HG02623 (cell line): ENCODE results near the gene IFIH1.
A peak's percentile ranks its signal among the peaks of the same experiment; 100 is the strongest.

Experiments used
- ATAC-seq: cut with Tn5 transposase; IDR thresholded peaks from one replicate; pipeline ENCODE4 v1.9.1; 2021; ENCODE audit warnings: moderate library complexity; ENCODE audit not compliant: unreplicated experiment

The IFIH1 gene

DNA sequence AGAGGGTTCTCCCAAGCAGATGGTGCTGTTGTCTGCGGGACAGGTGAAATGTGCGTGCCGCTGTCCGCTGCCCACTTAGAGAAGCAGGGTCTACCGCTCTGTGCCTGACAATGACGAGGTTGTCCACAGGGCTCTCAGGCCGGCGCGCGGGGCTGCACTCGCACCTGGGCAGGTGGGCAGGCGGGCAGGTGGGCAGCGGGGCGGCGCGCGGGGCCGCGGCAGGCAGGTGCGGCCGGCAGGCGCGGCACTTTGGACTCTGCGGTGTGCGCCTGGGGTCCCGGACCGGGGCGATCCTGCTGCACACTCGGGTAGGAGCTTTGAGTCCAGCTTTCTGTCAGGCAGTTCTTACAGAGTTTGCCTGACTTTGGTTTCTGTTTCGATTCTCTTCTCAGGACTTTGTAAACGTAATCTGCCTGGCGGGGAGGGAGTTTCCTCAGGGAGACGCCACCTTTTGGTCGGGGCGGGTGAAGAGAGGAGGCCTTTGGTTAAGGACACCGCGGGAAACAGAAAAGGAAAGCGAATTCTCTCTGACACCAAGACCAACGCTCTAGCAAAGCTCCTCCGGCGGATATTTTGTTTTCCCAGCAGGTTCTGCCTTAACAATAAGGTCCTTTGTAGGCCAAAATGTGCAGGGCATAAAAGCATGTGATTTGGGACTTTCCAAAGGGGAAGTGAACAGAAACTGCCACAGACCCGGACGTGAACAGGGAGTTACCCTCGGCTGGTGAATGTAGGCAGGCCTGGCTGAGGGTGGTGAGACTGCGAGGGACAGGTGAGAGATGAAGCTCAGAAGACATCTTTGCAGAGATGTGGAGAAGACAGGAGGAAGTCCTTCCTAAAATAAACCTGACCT is at the start of gene IFIH1:
Gene IFIH1 (minus strand): TSS at position 357 of the 853 bp plus-strand sequence. CDS start 377 bp downstream, outside the sequence.
- ATAC-seq, result peak; percentile 78

DNA sequence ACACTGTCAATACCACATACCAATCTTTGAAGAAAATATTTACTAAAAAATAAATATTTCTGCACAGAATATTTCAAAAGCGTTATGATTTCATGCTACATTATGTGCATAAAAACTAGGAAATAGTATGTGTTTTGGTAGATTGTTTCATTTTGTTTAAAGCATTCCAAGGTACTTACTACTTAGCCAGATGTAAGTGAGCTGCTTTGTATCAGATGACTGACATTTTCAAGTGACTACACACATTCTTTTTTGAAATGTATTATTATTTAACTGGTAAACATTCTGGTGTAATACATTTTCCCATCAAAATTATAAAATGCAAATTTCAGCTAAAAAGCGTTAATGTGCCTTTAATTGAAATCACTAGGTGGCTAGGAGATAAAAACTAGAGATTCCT is 46.9 kb upstream of the IFIH1 start:
- no peak for ATAC-seq

GRCh38 chr2:162344617-162344950 is 26.1 kb upstream of the IFIH1 start:
- ATAC-seq, result no peak

DNA sequence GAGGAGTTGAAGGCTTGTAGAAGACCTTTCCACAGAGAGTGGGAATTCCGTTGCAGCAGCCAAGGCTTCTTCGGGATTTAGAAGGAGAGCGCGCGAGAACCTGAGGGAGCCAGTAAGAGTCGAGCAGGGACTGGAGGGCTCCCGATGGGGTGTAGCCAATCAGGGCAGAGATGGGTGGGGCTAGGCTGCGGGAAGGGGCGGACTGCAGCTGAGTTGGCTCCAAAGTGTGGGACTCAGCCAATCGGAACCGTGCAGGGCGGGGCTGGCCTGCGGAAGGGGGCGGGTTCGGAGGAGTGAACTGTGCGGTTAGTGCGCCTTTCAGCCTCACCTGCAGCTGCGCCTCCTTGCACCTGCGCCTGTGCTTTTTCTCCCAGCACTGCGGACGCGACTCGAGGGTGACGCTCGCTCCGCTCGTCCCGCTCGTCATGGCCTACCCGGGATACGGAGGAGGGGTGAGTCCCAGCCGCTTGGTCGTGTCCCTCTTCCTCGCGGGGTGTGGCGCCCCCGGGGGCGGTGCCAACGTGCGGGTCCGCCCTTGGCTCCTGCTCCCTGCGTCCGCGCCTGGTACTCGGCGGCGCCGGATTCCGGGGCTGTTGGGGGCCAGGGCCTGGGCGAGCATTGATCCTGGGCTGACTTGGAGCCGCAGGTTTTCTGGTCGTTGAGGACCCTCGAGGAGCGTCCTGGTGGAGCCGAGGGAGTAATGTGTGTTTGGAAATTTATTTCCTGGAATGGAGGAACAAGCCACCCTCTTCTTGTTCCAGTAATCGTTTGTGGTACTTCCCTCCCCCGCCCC is 25.5 kb upstream of the IFIH1 start, which contains the start of gene GCA:
Gene GCA (plus strand): TSS at position 309 of the 793 bp plus-strand sequence. CDS start 117 bp downstream, at position 426.
- ATAC-seq, result peak; percentile 98

- peak; percentile 0 for ATAC-seq
Measured at GRCh38 chr2:162343492-162343823, 25.0 kb upstream of the IFIH1 start.

DNA sequence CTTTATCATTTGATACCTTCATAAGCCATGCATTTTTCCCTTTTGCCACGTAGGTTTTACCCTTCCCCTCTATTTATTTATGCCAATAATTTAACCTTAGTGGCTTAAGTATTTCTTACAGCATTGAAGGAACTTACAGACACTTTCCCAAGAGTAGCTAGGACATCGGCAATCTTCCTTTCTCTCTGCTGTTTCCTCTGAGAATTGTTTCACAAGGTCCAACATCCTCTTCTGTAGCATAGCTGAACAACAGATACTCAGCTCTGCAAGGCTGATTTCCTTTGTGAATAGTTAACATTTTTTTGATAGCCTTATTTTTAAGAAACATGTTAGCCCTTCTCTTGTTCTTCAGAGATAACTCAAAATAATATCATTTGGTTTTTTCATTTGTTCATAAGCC is 24.4 kb upstream of the IFIH1 start:
- no peak for ATAC-seq

- no peak for ATAC-seq
Measured at GRCh38 chr2:162342321-162342720, 23.8 kb upstream of the IFIH1 start.

DNA sequence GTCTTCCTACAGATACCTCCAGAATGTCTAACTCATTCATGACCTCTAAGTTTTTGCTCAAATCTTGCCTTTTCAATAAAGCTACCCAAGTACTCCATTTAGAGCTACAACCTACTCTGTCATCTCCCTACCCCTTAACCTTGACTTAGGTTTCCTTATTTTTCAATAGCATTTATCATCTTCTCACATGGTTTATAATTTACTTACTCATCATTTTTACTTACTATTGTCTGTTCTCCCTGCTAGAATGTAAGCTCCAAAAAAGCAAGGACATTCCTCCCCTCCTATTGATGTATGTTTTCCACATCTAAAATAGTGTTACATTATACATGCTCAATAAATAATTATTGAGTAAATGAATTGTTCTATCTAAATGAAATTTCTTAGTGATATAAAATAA is 22.3 kb upstream of the IFIH1 start:
- no peak for ATAC-seq

DNA sequence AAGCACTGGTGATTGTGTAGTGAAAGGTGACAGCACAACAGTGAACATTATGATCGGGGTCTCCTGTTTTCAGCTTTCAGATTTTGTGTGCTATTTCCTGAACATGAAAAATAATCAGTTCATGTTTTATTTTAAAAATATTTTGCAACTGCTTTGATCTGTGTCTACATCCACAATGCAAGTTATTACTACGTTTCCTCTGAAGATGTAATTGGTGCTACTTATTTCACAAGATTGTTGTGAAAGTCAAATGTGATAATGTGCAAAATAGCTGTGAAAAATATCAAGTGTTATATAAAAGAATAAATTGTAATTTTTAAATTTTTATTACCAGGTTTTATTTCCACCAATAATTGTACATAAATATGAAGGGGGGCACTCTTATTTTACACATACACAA is 19.4 kb upstream of the IFIH1 start:
- no peak for ATAC-seq

- ATAC-seq, result peak; percentile 66
Measured at GRCh38 chr2:162333968-162334367, 15.5 kb upstream of the IFIH1 start.

DNA sequence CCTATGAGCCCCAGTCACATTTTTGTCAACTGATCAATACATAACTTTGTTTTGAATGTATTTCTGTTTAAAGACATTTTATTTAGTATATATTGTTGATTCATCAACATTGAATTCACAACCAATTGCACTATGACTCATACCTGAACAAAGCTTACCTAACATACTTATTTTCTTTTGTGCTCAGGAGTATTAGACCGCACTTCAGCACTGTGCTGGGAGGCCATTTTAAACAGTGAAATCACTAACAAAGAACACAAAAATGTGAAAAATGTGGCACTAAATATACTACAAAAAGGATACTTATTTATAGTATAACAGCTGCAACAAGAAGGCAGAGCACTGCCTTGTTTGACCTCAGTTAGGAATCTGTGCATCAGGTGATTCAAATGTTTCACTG is 12.4 kb upstream of the IFIH1 start:
- ATAC-seq, result no peak

- peak; percentile 76 for ATAC-seq
Measured at GRCh38 chr2:162328424-162329157, 10.1 kb upstream of the IFIH1 start.

GRCh38 chr2:162327806-162328205 is 9.3 kb upstream of the IFIH1 start:
- no peak for ATAC-seq

DNA sequence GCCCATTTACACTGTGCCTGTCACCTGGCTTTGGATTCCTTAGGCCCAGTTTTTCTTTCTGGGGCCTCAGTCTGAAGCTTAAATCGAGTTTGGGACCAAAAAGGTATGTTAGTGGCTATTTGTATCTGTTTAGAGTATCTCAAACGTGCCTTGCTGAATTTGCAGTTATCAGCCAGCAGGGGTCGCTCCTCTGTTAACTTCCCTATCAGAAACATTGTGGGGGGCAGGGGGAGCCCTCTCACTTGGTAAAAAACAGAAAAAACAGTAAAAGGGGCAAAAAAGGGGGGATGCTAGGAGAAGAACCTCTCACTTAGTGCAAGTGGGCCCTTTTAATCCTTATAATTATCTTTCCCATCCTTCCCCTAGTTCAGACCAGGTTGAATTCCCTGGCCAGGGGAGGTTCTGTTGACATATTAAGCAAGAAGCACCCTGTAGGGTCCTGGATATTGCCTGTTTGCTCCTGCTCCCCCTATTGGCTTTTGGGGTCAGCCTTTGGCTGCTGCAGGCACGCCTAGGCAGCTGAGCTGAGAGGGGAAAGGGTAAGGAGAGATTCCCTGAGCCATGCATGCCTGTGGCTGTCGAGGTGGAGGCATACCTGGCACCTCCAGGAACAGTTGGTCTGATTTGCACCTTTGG is 8.8 kb upstream of the IFIH1 start:
- no peak for ATAC-seq

- no peak for ATAC-seq
Measured at GRCh38 chr2:162324953-162325352, 6.5 kb upstream of the IFIH1 start.

DNA sequence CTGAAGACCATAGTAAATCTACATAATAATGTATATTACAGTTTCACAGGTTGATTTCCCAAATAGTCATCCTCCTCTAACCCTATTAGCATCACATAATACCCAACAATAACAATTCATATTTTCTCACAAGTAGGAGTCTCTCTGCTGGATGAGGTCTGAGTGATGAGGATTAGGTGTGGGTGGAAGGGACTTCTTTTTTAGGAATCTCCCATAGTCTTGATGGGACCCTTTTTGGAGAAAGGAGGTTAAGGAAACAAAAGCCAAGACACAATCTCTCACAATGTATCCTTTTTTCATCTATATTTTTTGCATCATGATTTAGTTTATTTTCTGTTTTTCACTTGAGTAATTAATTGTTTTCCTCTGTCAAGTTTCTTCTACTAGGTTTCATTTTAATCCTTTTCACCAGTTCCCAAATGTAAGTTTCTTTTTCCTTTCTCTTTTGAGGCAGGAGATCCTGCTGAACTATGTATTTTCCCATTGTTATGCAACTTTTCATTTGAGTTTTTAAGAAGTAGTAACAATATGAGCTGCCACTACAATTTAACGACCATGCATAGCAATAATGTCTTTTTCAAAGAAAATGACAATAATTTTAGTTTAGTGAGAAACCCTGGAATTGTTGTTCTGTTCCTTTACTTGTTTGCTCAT is 2.5 kb upstream of the IFIH1 start:
- no peak for ATAC-seq

- peak; percentile 5 for ATAC-seq
Measured at GRCh38 chr2:162317861-162318327, 590 bp downstream of the IFIH1 start.

GRCh38 chr2:162317058-162317742 is 1.3 kb downstream of the IFIH1 start:
- no peak for ATAC-seq

- no peak for ATAC-seq
Measured at GRCh38 chr2:162316590-162316989, 1.9 kb downstream of the IFIH1 start.

GRCh38 chr2:162315938-162316337 is 2.5 kb downstream of the IFIH1 start:
- ATAC-seq, result no peak
